HG03196 (cell line): ENCODE data around the gene GABRP.
"Not testable (repeated sequence)": the region's sequence is repeated elsewhere in the genome, so short reads cannot be mapped to it uniquely, and the experiment has no call there.

ENCODE experiments used
- ATAC-seq: cut with Tn5 transposase; IDR thresholded peaks from one replicate; pipeline ENCODE4 v1.9.1; 2021; ENCODE audit not compliant: unreplicated experiment

The GABRP gene

GRCh38 chr5:170783498-170784247 is at the start of gene GABRP:
TSS of gene GABRP (plus strand) at chr5:170783725. CDS start at chr5:170788616, 4,891 bp downstream.
- no peak for ATAC-seq

- ATAC-seq = no peak
These were observed 46.6 kb upstream of the GABRP start for GRCh38 chr5:170736966-170737365.

DNA sequence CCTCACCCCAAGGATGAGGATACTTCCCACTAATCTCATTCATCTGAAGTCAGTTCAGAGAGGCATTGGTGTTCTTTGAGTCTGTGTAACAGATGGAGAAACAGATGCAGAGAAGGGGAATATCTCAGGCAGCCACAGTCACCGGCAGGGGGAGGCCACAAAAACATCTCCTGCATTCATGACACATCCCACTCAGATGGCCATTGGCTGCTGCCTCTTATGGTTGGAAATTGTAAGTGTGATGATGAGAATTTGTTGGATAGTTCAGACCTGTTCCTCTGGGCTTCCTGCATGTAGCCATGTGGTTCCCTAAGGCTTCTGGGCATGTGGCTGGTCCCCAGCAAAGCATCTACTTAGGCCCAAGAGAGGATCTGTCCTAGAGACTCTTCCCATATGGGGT is 45.9 kb upstream of the GABRP start:
- no peak for ATAC-seq

- no peak for ATAC-seq
These were observed 44.7 kb upstream of the GABRP start for GRCh38 chr5:170738840-170739239.

- no peak for ATAC-seq
These were observed 44.1 kb upstream of the GABRP start for GRCh38 chr5:170739446-170739845.

- ATAC-seq = no peak
These were observed 42.8 kb upstream of the GABRP start for GRCh38 chr5:170740551-170741205.

GRCh38 chr5:170741801-170742200 is 41.7 kb upstream of the GABRP start:
- no peak for ATAC-seq

GRCh38 chr5:170743876-170744212 is 39.7 kb upstream of the GABRP start:
- ATAC-seq = no peak

GRCh38 chr5:170745481-170746071 is 37.9 kb upstream of the GABRP start:
- no peak for ATAC-seq

- ATAC-seq = no peak
These were observed 37.2 kb upstream of the GABRP start for GRCh38 chr5:170746075-170746960.

DNA sequence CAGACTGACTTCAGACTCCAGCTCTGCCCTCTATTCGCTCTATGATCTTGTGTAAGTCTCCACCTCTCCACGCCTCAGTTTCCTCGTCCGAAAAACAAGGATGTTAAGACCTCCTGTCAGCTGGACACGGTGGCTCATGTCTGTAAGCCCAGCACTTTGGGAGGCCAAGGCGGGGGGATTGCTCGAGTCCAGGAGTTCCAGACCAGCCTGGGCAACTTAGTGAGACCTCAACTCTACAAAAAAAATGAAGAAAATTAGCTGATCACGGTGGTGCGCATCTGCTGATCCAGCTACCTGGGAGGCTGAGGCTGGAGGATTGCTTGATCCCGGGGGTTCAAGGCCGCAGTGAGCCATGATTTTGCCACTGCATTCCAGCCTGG is 36.6 kb upstream of the GABRP start:
- ATAC-seq = no peak

GRCh38 chr5:170747357-170747756 is 36.2 kb upstream of the GABRP start:
- no peak for ATAC-seq

DNA sequence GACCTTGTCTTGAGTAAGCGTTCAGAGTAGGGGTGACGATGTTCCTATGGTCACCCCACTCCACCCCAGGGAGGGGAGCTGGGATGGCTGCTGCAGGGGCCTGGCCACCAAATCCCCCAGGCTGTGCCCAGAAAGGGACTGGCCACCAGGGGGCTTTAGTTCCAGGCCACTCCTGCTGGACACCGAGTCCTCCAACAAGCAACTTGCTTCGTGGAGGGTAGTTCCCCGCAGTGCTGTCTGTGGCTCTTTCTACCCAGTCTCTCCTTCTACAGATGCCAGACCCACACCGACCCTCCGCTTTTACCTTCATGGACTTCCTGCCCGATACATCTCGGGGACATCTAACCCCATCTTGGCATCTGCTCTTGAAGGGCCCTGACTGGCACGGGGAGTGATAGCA is 35.7 kb upstream of the GABRP start:
- ATAC-seq = no peak

DNA sequence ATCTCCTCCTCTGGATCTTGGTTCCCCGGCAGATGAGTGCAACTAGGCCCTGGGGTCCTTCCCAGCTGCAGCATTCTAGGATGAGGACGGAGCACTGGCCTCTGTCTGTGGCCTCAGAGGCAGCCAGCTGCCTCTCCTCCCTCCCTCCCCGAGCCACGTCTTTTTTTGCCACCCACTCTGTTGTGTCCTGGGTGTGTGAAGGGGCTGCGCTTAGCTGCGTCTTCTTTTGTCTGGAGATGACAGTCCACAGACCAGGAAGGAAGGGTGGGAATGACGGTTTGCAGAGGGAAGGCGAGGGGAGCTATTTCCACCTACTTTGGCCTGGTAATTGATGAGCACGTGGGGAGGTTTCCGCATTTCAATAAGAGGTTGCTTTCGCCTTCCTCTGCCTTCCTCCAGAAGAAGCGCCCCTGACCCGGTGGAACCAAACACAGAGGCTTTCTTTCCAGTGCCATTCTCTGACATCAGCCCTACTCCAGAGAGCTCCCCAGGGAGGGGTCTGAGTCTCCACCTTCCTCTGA is 34.5 kb upstream of the GABRP start:
- no peak for ATAC-seq

GRCh38 chr5:170749911-170750431 is 33.6 kb upstream of the GABRP start:
- ATAC-seq = no peak

GRCh38 chr5:170750791-170751190 is 32.7 kb upstream of the GABRP start:
- no peak for ATAC-seq

DNA sequence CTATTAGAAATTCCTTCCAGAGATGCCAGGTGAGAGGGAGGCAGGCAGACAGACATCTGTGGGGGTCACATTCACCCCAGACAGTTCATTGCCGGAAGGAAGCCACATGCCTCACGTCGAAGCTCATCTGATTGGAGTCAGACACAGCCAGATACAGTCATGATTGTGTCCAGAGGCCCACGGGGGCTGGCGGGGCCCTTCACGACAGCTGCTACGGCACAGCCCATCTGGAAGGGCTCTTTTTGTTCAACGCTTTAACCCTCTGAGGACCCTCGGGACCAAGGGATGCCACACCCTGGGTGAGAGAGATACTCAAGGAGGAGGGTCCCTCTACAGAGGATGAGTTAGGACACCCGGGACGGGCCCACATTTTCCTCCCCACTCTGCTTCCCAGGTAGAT is 31.9 kb upstream of the GABRP start:
- ATAC-seq = no peak

DNA sequence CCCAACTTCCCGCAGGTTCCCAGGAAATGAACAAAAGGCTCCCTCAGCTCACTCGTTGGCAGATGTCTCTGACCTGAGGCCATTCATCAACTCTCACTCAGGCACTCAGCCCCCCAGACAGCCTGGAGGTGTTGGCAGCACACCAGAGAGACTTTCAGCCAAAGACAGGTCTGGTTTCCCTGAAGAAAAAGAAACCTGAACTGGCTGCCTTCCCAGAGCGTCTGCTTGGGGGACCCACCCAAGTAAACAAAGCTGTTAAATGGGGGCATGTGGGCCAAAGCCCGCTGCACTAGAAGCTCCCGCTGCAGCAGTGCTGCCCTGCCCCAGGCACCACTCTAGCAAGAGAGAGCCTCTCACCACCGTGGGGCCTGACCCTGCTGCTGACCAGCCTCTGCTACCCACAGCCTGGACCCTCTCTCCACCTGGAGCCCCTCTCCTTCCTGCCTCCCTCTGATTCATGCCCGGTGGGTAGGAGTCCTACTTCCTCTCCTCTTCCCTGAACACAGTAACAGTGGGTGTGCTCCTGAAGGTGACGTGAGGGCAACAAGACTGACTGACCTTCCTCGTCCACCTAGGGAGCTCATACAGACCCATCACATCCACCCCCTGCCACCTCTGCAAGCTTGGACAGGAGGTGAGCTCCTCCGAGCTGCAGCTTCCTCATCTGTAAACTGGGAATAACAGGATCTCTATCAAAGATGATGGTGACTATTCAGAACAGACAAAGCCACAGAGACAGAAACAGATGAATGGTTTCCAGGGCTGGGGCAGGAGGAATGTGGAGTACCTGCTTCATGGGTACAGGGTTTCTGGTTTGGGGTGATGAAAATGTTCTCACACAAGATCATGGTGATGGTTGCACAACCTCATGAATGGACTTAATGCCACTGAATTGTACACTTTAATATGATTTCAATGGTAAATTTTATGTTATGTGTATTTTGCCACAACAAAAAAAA is 31.0 kb upstream of the GABRP start:
- ATAC-seq = no peak

GRCh38 chr5:170753311-170753710 is 30.2 kb upstream of the GABRP start:
- ATAC-seq = no peak

DNA sequence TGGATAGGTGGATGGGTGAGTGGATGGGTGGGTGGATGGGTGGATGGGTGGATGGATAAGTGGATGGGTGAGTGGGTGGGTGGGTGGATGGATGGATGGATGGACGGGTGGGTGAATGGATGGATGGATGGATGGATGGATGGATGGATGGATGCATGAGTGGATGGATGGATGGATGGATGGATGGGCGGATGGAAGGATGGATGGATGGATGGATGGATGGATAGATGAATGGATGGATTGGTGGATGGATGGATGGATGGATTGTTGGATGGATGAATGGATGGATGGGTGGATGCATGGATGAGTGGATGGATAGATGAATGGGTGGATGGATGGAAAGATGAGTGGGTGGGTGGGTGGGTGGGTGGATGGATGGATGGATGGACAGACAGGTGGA is 29.0 kb upstream of the GABRP start:
- not testable (repeated sequence) for ATAC-seq
